Astrocyte of the spinal cord (primary cell): ENCODE results near the gene TIMELESS.
"Not testable (repeated sequence)": the region's sequence is repeated elsewhere in the genome, so short reads cannot be mapped to it uniquely, and the experiment has no call there.

ENCODE experiments used
- DNase-seq: peaks from one replicate; pipeline ENCODE4 v3.0.0; 2011; ENCODE audit warnings: low read depth, low spot score
- H3K4me3 ChIP-seq: 2 replicates; pipeline ENCODE4 v1.5.1; 2011; ENCODE audit warnings: low read depth, mild to moderate bottlenecking, low read length, moderate library complexity
- CTCF ChIP-seq: IDR thresholded peaks from 2 replicates; pipeline ENCODE4 v1.5.1; 2012; ENCODE audit warnings: low read depth, mild to moderate bottlenecking, low read length, inconsistent platforms
- in situ Hi-C: cut with HindIII; loops from 2 replicates; pipeline ENCODE4 v1.10.0; 2017; ENCODE audit warnings: low sequenced_read_pairs

TIMELESS gene

GRCh38 chr12:56448860-56449621 lies at the start of gene TIMELESS:
TSS of gene TIMELESS (minus strand) at chr12:56449426. CDS start at chr12:56434170, 15,256 bp downstream.
- peak within 1 kb of the TSS; percentile 73 for H3K4me3 ChIP-seq
- no peak for TF ChIP-seq CTCF
- in situ Hi-C loops, result no loop called here
- DNase-seq, result peak; percentile 92

- DNase-seq, H3K4me3 ChIP-seq, in situ Hi-C loops: not testable (repeated sequence)
These were observed 49.1 kb upstream of the TIMELESS start for GRCh38 chr12:56498126-56498902.

- H3K4me3 ChIP-seq, in situ Hi-C loops: not testable (repeated sequence)
- DNase-seq, result peak; percentile 5
- peak; percentile 45 for TF ChIP-seq CTCF
These were observed 47.5 kb upstream of the TIMELESS start for GRCh38 chr12:56496704-56497103.

GRCh38 chr12:56494481-56494880 lies 45.3 kb upstream of the TIMELESS start:
- DNase-seq, H3K4me3 ChIP-seq, in situ Hi-C loops: not testable (repeated sequence)

- DNase-seq, in situ Hi-C loops, H3K4me3 ChIP-seq: not testable (repeated sequence)
These were observed 44.8 kb upstream of the TIMELESS start for GRCh38 chr12:56494106-56494415.

- H3K4me3 ChIP-seq, in situ Hi-C loops, DNase-seq: not testable (repeated sequence)
These were observed 44.3 kb upstream of the TIMELESS start for GRCh38 chr12:56493409-56494105.

- in situ Hi-C loops, result no loop called here
- no peak overlapping the region for H3K4me3 ChIP-seq
- TF ChIP-seq CTCF, result no peak
- DNase-seq, result no peak
These were observed 41.1 kb upstream of the TIMELESS start for GRCh38 chr12:56490360-56490759.

GRCh38 chr12:56488041-56488955 lies 39.1 kb upstream of the TIMELESS start, which contains the start of gene GLS2:
TSS of gene GLS2 (minus strand) at chr12:56488161. CDS start at chr12:56488118, 43 bp downstream.
- in situ Hi-C loops, result no loop called here

More at GRCh38 chr12:56488041-56488955, 39.1 kb upstream of the TIMELESS start, which contains the start of gene GLS2:
- peak; percentile 64 for DNase-seq
- peak within 1 kb of the TSS; percentile 44 for H3K4me3 ChIP-seq
- TF ChIP-seq CTCF, result no peak
